GM18861 (cell line): ENCODE results near the gene RNF144B.

Experiments
- ATAC-seq: cut with Tn5 transposase; IDR thresholded peaks from one replicate; pipeline ENCODE4 v1.9.1; 2021; ENCODE audit not compliant: unreplicated experiment

The RNF144B gene

GRCh38 chr6:18507018-18507415 is 119.9 kb downstream of the RNF144B start:
- no peak for ATAC-seq

GRCh38 chr6:18507561-18507960 is 120.4 kb downstream of the RNF144B start:
- no peak for ATAC-seq

- no peak for ATAC-seq
These were observed 122.9 kb downstream of the RNF144B start for GRCh38 chr6:18509871-18510643.

- ATAC-seq: no peak
These were observed 123.5 kb downstream of the RNF144B start for GRCh38 chr6:18510644-18511033.

GRCh38 chr6:18511211-18511610 is 124.1 kb downstream of the RNF144B start:
- ATAC-seq: no peak

- ATAC-seq: no peak
These were observed 126.2 kb downstream of the RNF144B start for GRCh38 chr6:18513253-18513798.

GRCh38 chr6:18514180-18514579 is 127.0 kb downstream of the RNF144B start:
- ATAC-seq: no peak

- ATAC-seq: no peak
These were observed 128.6 kb downstream of the RNF144B start for GRCh38 chr6:18515767-18516166.
